Transverse colon (tissue), 4 donors: ENCODE measurements around the gene DEK. TPM values are rescaled to one million over a fixed set of nuclear protein-coding genes. Genes with fewer than 3 reads are reported as not detected.
"Not testable (repeated sequence)": the region's sequence is repeated elsewhere in the genome, so short reads cannot be mapped to it uniquely, and the experiment has no call there.

Experiments used
- DNase-seq: peaks from one replicate; pipeline ENCODE4 v3.0.0-alpha.2; 2019
- H3K27ac ChIP-seq, 4 donors: fragments of 200-600 bp; sonication (generic); 2 replicates each; pipeline ENCODE4 v1.5.1; 2016 to 2018; ENCODE audit warnings: inconsistent platforms in 4 of 4
- H3K27me3 ChIP-seq: fragments of 200-600 bp; sonication (generic); 2 replicates; pipeline ENCODE4 v1.5.1; 2017; ENCODE audit warnings: inconsistent platforms
- H3K36me3 ChIP-seq, 4 donors: fragments of 200-600 bp; sonication (generic); 2 replicates each; pipeline ENCODE4 v1.5.1; 2017 to 2019; ENCODE audit warnings: inconsistent platforms in 4 of 4
- H3K4me1 ChIP-seq, 4 donors: fragments of 200-600 bp; sonication (generic); 2 replicates each; pipeline ENCODE4 v1.5.1; 2017 to 2020; ENCODE audit warnings: inconsistent platforms in 4 of 4
- H3K4me3 ChIP-seq, 4 donors: fragments of 200-600 bp; sonication (generic); 1 replicate in 1 of 4; 2 replicates in 3 of 4; pipeline versions ENCODE4 v1.5.1 to v1.6.1; 2017 to 2019; ENCODE audit warnings: inconsistent platforms in 4 of 4
- H3K9me3 ChIP-seq, 2 donors: fragments of 200-600 bp; sonication (generic); 2 replicates each; pipeline ENCODE4 v1.5.1; 2017 to 2019; ENCODE audit warnings: inconsistent platforms in 2 of 2
- EP300 ChIP-seq: sonication (generic); formaldehyde crosslinking; IDR thresholded peaks from one replicate; pipeline ENCODE4 v1.6.1; 2017; ENCODE audit warnings: antibody characterized with exemption, low read depth
- POLR2A ChIP-seq: fragments of 450-650 bp; IDR thresholded peaks from one replicate; pipeline ENCODE4 v1.6.1; 2016; ENCODE audit warnings: antibody characterized with exemption, mild to moderate bottlenecking, moderate library complexity
- POLR2AphosphoS5 ChIP-seq, 3 donors: sonication (generic); formaldehyde crosslinking; IDR thresholded peaks; one replicate each; pipeline ENCODE4 v1.6.1; 2016; ENCODE audit warnings: antibody characterized with exemption in 3 of 3
- WGBS, 2 donors: methylation state at CpG; one replicate each; pipeline ENCODE4 v1.1.5; 2018; ENCODE audit warnings: low coverage in 1 of 2; 5-methylcytosine and 5-hydroxymethylcytosine counted together
- in situ Hi-C, 4 donors: fragments of 200-750 bp; cut with MboI; loops; one replicate each; pipeline versions ENCODE4 v1.15.0 to v1.15.1; 2017; ENCODE audit warnings: low sequenced_read_pairs in 3 of 4, low pct_ligation_motif_present in 1 of 4, low pct_unique_long_range_greater_than_20kb in 1 of 4
- intact Hi-C: fragments of 100-400 bp; cut with DNase I; formaldehyde crosslinking; loops from one replicate; pipeline ENCODE4 v1.15.1; 2023; ENCODE audit warnings: low total_unique reads
- total RNA-seq, 4 donors: library from RNA; depleted of rRNA; stranded (reverse); fragments of >200 nt; gene quantifications; one replicate each; pipeline ENCODE4 v1.1.0, GENCODE V29; 2016
- TF ChIP-seq, protein P1 (sequence below), 5 experiments: fragments of 200-600 bp in 3 of 5; fragments of 450-650 bp in 2 of 5; sonication (generic) in 3 of 5; IDR thresholded peaks; 1 replicate in 2 of 5; 2 replicates in 3 of 5; pipeline ENCODE4 v1.5.1; 2016 to 2017; ENCODE audit warnings: antibody characterized with exemption in 5 of 5, inconsistent platforms in 3 of 5, mild to moderate bottlenecking in 2 of 5, moderate library complexity in 1 of 5

Gene DEK, protein sequence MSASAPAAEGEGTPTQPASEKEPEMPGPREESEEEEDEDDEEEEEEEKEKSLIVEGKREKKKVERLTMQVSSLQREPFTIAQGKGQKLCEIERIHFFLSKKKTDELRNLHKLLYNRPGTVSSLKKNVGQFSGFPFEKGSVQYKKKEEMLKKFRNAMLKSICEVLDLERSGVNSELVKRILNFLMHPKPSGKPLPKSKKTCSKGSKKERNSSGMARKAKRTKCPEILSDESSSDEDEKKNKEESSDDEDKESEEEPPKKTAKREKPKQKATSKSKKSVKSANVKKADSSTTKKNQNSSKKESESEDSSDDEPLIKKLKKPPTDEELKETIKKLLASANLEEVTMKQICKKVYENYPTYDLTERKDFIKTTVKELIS
- 100 to 1,000 TPM in 3 of 4 donors, 10 to 100 TPM in 1; 96.9 to 175 (median 111) TPM for total RNA-seq

DNA sequence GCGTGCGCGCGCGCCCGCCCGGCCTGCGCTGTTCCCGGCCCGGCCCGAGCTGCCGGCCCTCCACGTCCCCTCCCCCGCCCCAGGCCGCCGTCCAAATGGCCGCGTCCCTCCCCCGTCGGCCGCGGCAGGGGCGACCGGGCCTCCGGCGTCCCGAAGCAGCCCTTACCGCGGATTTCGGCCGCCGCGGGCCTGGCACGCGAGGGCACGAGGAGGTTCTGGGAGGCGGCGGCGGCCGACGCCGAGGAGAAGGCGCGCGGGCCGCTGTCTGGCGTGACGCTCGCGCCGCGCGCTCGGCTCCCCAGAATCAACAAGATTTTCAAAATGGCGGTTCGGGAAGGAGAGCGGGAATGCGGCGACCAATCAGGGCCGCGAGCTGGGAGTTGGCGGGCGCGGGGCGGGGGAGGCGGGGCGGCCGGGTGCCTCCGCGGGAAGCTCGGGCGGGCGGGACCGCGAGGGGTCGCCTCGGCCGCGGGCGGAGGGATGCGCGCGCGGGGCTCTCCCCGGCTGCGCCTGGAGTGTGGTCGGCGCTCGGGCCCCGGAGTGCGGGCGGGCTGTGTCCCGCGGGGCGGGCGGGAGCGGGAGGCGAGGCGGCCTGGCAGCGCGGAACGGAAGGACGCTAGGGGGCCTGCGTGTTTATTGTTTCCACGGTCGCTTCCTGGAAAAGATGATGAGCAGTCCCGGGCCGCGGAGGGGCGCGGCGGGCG is at the start of gene DEK:
TSS of gene DEK (minus strand) at position 312 of the 704 bp plus-strand sequence. CDS start 543 bp downstream, outside the sequence.
- in situ Hi-C loops (no loop called here), intact Hi-C loops (loop anchor here (10.0 kb wide), 1 partner anchor 110 kb away; the partner anchor contains the start of genes KDM1B and TPMT)
- peaks cover 24 to 39% (median 32%) of the 10 kb centered on the region in 4 donors for H3K4me1 ChIP-seq
- peak within 1 kb of the TSS; percentile 46 to 99 (median 86) for H3K4me3 ChIP-seq
- TF ChIP-seq EP300 (no peak), POLR2A (peak; percentile 30), POLR2AphosphoS5 (IDR thresholded peaks at IDR 0.05) (peak; percentile 5 to 29 (median 24))
- TF ChIP-seq, protein P1, sequence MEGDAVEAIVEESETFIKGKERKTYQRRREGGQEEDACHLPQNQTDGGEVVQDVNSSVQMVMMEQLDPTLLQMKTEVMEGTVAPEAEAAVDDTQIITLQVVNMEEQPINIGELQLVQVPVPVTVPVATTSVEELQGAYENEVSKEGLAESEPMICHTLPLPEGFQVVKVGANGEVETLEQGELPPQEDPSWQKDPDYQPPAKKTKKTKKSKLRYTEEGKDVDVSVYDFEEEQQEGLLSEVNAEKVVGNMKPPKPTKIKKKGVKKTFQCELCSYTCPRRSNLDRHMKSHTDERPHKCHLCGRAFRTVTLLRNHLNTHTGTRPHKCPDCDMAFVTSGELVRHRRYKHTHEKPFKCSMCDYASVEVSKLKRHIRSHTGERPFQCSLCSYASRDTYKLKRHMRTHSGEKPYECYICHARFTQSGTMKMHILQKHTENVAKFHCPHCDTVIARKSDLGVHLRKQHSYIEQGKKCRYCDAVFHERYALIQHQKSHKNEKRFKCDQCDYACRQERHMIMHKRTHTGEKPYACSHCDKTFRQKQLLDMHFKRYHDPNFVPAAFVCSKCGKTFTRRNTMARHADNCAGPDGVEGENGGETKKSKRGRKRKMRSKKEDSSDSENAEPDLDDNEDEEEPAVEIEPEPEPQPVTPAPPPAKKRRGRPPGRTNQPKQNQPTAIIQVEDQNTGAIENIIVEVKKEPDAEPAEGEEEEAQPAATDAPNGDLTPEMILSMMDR (IDR thresholded peaks at IDR 0.05): peak in 4 of 5 experiments; percentile 47 to 62 (median 58)
- H3K27me3 ChIP-seq: no peaks in the 10 kb centered on the region
- 0% methylated on average over 49 of the region's 113 CpGs; no CpG with 5 or more reads in 1 of the 2 donors for WGBS, 2 donors
- H3K9me3 ChIP-seq: no peaks in the 10 kb centered on the region
- H3K36me3 ChIP-seq: no peaks in the 10 kb centered on the region
- DNase-seq: peak; percentile 89
- H3K27ac ChIP-seq: peak within 1 kb of the TSS; percentile 93 to 100 (median 96)

DNA sequence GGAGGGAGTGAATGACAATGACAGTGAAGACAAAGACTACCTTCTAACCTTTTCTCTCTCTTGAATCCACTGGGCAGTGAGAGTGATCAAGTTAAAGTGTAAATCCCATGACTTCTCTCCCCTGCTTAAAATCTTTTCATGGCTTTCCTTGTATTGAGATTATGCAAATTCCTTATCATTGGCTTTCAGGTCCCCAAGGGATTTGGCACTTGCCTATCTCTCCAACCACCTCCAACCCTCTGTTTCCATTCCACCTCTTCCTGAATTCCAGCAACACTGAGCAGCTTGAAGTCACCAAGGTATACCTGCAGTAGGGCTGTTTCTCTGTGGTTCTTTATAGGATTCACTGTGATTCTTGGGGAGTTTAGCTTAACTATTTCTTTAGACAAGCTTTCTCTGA is 48.0 kb upstream of the DEK start:
- in situ Hi-C loops (no loop called here), intact Hi-C loops (no loop called here)
- Histone ChIP-seq H3K27ac (no peak overlapping the region), H3K9me3 (no peaks in the 10 kb centered on the region), H3K4me1 (no peaks in the 10 kb centered on the region), H3K36me3 (no peaks in the 10 kb centered on the region), H3K4me3 (no peak overlapping the region), H3K27me3 (peaks cover 4% of the 10 kb centered on the region)
- DNase-seq: no peak
- no peak for TF ChIP-seq EP300
- TF ChIP-seq POLR2A: no peak
- TF ChIP-seq, protein P1 (IDR thresholded peaks at IDR 0.05): no peak
- no peak for TF ChIP-seq POLR2AphosphoS5 (IDR thresholded peaks at IDR 0.05)

DNA sequence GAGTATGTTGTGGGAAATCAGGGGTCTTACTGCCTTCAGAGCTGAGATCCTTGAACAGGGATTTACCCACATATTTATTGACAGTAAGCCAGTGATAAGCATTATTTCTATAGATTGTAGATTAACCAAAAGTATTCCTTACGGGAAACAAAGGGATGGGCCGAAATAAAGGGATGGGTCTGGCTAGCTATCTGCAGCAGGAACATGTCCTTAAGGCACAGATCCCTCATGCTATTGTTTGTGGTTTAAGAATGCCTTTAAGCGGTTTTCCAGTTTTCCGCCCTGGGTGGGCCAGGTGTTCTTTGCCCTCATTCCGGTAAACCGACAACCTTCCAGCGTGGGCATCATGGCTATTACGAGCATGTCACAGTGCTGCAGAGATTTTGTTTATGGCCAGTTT is 45.7 kb upstream of the DEK start:
- intact Hi-C loops, in situ Hi-C loops, H3K27ac ChIP-seq, DNase-seq, H3K4me1 ChIP-seq, H3K36me3 ChIP-seq, H3K9me3 ChIP-seq, H3K4me3 ChIP-seq, H3K27me3 ChIP-seq: not testable (repeated sequence)
- WGBS, 2 donors: 69 to 87% methylated on average over 3 to 8 of the region's 8 CpGs

DNA sequence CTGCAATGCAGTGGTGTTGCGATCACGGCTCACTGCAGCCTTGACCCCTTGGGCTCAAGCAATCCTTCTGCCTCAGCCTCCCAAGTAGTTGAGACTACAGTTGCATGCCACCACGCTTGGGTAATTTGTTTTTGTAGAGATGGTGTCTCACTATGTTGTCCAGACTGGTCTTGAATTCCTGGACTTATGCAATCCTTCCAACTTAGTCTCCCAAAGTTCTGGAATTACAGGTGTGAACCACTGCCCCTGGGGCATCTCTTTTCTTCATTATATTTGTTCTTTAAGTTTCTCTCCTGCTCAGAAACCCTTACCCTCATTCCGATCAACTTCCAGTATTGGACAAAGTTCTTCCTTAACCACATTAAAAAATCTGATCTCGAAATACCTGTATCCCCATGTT is 44.7 kb upstream of the DEK start:
- no peaks in the 10 kb centered on the region for H3K36me3 ChIP-seq
- H3K9me3 ChIP-seq: no peaks in the 10 kb centered on the region
- intact Hi-C loops (no loop called here), in situ Hi-C loops (no loop called here)
- H3K27ac ChIP-seq: no peak overlapping the region
- H3K27me3 ChIP-seq: peaks cover 4% of the 10 kb centered on the region
- no peak for TF ChIP-seq EP300
- TF ChIP-seq, protein P1 (IDR thresholded peaks at IDR 0.05): no peak
- TF ChIP-seq POLR2A: no peak
- no peak for TF ChIP-seq POLR2AphosphoS5 (IDR thresholded peaks at IDR 0.05)
- WGBS, 2 donors: 77 to 95% methylated on average over 4 to 5 of the region's 5 CpGs
- H3K4me3 ChIP-seq: no peak overlapping the region
- no peak for DNase-seq
- no peaks in the 10 kb centered on the region for H3K4me1 ChIP-seq
